ENCODE measurements around the gene PTPRD.

DNA sequence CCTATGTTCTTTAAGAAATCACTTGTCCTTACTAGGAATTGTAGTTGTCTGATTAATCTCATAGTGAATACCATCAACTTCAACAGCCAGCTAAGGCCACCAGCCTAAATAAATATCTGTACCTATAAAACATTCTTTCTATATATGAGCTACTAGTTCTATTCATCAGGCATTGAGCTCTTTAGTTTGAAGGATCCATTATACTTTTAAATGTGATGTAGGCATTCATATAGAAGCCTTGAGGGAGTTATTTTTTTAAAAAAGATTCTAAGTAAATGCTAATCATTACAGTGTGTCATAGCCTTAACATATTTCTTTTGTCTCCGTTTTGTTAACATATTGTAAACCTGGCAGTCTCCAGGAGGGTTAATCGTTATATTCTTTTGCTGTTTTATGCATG lies 838.3 kb downstream of the PTPRD start:
- TF ChIP-seq, protein P1, sequence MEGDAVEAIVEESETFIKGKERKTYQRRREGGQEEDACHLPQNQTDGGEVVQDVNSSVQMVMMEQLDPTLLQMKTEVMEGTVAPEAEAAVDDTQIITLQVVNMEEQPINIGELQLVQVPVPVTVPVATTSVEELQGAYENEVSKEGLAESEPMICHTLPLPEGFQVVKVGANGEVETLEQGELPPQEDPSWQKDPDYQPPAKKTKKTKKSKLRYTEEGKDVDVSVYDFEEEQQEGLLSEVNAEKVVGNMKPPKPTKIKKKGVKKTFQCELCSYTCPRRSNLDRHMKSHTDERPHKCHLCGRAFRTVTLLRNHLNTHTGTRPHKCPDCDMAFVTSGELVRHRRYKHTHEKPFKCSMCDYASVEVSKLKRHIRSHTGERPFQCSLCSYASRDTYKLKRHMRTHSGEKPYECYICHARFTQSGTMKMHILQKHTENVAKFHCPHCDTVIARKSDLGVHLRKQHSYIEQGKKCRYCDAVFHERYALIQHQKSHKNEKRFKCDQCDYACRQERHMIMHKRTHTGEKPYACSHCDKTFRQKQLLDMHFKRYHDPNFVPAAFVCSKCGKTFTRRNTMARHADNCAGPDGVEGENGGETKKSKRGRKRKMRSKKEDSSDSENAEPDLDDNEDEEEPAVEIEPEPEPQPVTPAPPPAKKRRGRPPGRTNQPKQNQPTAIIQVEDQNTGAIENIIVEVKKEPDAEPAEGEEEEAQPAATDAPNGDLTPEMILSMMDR (conservative IDR thresholded peaks at IDR 0.05 in 1 of 2, IDR thresholded peaks at IDR 0.05 in 1 of 2; ENCODE audit: extremely low read depth in 1 of 2, insufficient read depth in 1 of 2, low read depth in 1 of 2, low read length in 2 of 2), result no peak
- TF ChIP-seq EZH2 (IDR thresholded peaks at IDR 0.05; ENCODE audit: borderline replicate concordance, low read length), result no peak
